Testis (tissue), 3 donors: ENCODE results near the gene GGT1. TPM values are rescaled to one million over a fixed set of nuclear protein-coding genes. Genes with fewer than 3 reads are reported as not detected.
"Not testable (repeated sequence)": the region's sequence is repeated elsewhere in the genome, so short reads cannot be mapped to it uniquely, and the experiment has no call there.

Experiments used
- DNase-seq: peaks from one replicate; pipeline ENCODE4 v3.0.0-alpha.2; 2019
- H3K27ac ChIP-seq, 2 donors: fragments of 200-600 bp; sonication (generic); one replicate each; pipeline ENCODE4 v1.5.1; 2019
- H3K27me3 ChIP-seq: fragments of 200-600 bp; sonication (generic); one replicate; pipeline ENCODE4 v1.5.1; 2019
- H3K36me3 ChIP-seq: fragments of 200-600 bp; sonication (generic); one replicate; pipeline ENCODE4 v1.5.1; 2017; ENCODE audit warnings: low read depth; ENCODE audit errors: missing control alignments
- H3K4me1 ChIP-seq: fragments of 200-600 bp; sonication (generic); one replicate; pipeline ENCODE4 v1.5.1; 2019
- H3K4me3 ChIP-seq, 2 donors: fragments of 200-600 bp; sonication (generic); one replicate each; pipeline ENCODE4 v1.5.1; 2017 to 2019
- H3K9me3 ChIP-seq: fragments of 200-600 bp; sonication (generic); one replicate; pipeline ENCODE4 v1.5.1; 2017
- CTCF ChIP-seq, 3 experiments: fragments of 450-650 bp in 2 of 3; fragments of 200-600 bp in 1 of 3; sonication (generic) in 1 of 3; IDR thresholded peaks; one replicate each; pipeline ENCODE4 v1.5.1; 2016 to 2019; ENCODE audit warnings: antibody characterized with exemption in 3 of 3, mild to moderate bottlenecking in 2 of 3, moderate library complexity in 1 of 3
- POLR2A ChIP-seq: fragments of 450-650 bp; IDR thresholded peaks from one replicate; pipeline ENCODE4 v1.6.1; 2017; ENCODE audit warnings: antibody characterized with exemption, mild to moderate bottlenecking, moderate library complexity
- WGBS, 2 donors: methylation state at CpG; one replicate each; pipeline ENCODE4 v1.1.5; 2018; 5-methylcytosine and 5-hydroxymethylcytosine counted together
- intact Hi-C: fragments of 100-400 bp; cut with DNase I; formaldehyde crosslinking; loops from one replicate; pipeline ENCODE4 v1.15.1; 2023; ENCODE audit warnings: low total_unique reads
- polyA plus RNA-seq: library from polyadenylated mRNA; stranded (reverse); fragments of 350-450 nt; fragmentation: Illumina TruSeq; extraction: RNeasy Lipid Tissue Mini Kit (QIAGEN cat#74804); gene quantifications from one replicate; pipeline ENCODE4 v1.2.3, GENCODE V29; 2014; ENCODE audit warnings: low read depth, low replicate concordance; ENCODE audit not compliant: insufficient read depth
- total RNA-seq, 2 donors: library from RNA; depleted of rRNA; stranded (reverse); fragments of >200 nt; gene quantifications; one replicate each; pipeline ENCODE4 v1.2.3, GENCODE V29; 2016

Gene GGT1
- total and polyA plus RNA-seq, 3 donors from 2014 or later: 23.1 to 78.2 (median 75.3) TPM

- intact Hi-C loops: no loop called here
- DNase-seq: no peak
Measured at GRCh38 chr22:24591286-24591830, 11.6 kb upstream of the GGT1 start.

GRCh38 chr22:24592058-24592850, 10.7 kb upstream of the GGT1 start:
- WGBS, 2 donors: 7 to 11% methylated on average over 16 to 32 of the region's 33 CpGs
- Histone ChIP-seq H3K9me3 (no peaks in the 10 kb centered on the region), H3K4me1 (peaks cover 52% of the 10 kb centered on the region), H3K27me3 (no peaks in the 10 kb centered on the region), H3K36me3 (no peaks in the 10 kb centered on the region), H3K4me3 (peak overlapping the region; percentile 65 to 72), H3K27ac (peak overlapping the region; percentile 88)
- intact Hi-C loops: no loop called here
- TF ChIP-seq CTCF (IDR thresholded peaks at IDR 0.05) (no peak), POLR2A (no peak)
- peak; percentile 75 for DNase-seq

More at GRCh38 chr22:24591286-24591830, 11.6 kb upstream of the GGT1 start:
- Histone ChIP-seq H3K4me3 (no peak overlapping the region), H3K27ac (peak overlapping the region; percentile 14 to 88), H3K36me3 (no peaks in the 10 kb centered on the region), H3K9me3 (no peaks in the 10 kb centered on the region), H3K27me3 (no peaks in the 10 kb centered on the region), H3K4me1 (peaks cover 52% of the 10 kb centered on the region)
- TF ChIP-seq CTCF (IDR thresholded peaks at IDR 0.05) (no peak), POLR2A (no peak)
- WGBS, 2 donors: 84% methylated on average over 6 of the region's 6 CpGs; no CpG with 5 or more reads in 1 of the 2 donors

DNA sequence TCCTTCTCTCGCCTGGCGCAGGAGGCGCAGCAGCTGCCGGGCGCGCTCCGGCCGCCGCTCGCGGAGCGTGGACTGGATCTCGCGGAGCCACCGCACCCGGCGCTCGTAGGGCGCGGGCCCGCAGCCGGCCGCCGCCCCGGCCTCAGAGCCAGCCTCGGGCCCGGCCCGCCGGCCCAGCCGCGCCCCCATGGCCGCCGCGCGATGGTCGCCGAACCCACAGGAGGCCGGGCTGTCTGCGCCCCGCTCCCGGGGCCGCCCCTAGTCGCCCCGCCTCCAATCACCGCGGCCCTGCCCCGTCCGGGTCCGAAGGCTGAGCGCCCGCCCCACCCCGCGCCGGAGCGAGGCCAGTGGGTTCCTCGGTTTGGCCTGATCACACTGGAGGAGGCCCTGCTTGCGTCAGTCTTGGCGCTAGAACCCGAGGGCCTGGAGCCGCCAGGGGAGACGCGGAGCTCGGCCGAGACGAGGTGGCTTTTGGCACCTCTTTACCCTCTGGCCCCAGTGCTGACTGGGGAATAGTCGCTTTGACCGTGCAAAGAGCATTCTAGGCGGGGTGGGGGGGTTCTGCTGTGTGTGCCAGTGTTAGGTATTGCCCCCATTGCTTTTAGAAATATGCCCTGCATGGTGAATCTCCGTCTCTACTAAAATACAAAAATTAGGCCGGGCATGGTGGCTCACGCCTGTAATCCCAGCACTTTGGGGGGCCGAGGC, 10.0 kb upstream of the GGT1 start, which contains the start of gene LRRC75B:
Gene LRRC75B, minus strand, starts transcription at position 223 of the 708 bp plus-strand sequence. Its CDS starts 34 bp downstream, at position 189.
- Histone ChIP-seq H3K4me1 (peaks cover 46% of the 10 kb centered on the region), H3K27me3 (no peaks in the 10 kb centered on the region), H3K27ac (peak within 1 kb of the TSS; percentile 88), H3K36me3 (no peaks in the 10 kb centered on the region), H3K9me3 (no peaks in the 10 kb centered on the region), H3K4me3 (peak within 1 kb of the TSS; percentile 65 to 72)
- intact Hi-C loops: no loop called here
- 2 to 39% methylated on average over 3 to 64 of the region's 72 CpGs for WGBS, 2 donors
- DNase-seq: peak; percentile 95
- TF ChIP-seq POLR2A (no peak), CTCF (IDR thresholded peaks at IDR 0.05) (no peak)

DNA sequence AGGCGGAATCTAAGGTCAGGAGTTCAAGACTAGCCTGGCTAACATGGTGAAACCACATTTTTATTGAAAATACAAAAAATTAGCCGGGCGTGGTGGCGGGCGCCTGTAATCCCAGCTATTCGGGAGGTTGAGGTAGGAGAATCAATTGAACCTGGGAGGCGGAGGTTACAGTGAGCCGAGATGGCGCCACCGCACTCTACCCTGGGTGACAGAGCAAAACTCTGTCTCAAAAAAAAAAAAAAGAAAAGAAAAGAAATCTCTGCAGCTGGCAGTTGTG, 9.5 kb upstream of the GGT1 start:
- H3K9me3 ChIP-seq, H3K27me3 ChIP-seq, DNase-seq, intact Hi-C loops, H3K36me3 ChIP-seq: not testable (repeated sequence)
- Histone ChIP-seq H3K27ac (peak overlapping the region; percentile 82 to 88), H3K4me3 (peak overlapping the region; percentile 65 to 72), H3K4me1 (peaks cover 43% of the 10 kb centered on the region)
- 68 to 71% methylated on average over 10 of the region's 10 CpGs for WGBS, 2 donors

- H3K4me1 ChIP-seq: peaks cover 40% of the 10 kb centered on the region
- no peak for TF ChIP-seq CTCF (IDR thresholded peaks at IDR 0.05)
- TF ChIP-seq POLR2A: no peak
- intact Hi-C loops: no loop called here
- H3K27ac ChIP-seq: peak overlapping the region; percentile 82 to 88
- no peaks in the 10 kb centered on the region for H3K27me3 ChIP-seq
- H3K4me3 ChIP-seq: no peak overlapping the region
- H3K36me3 ChIP-seq: no peaks in the 10 kb centered on the region
- DNase-seq: no peak
- no peaks in the 10 kb centered on the region for H3K9me3 ChIP-seq
- 52 to 53% methylated on average over 11 to 16 of the region's 16 CpGs for WGBS, 2 donors
Measured at GRCh38 chr22:24593836-24594568, 9.0 kb upstream of the GGT1 start.
